HCT116 (cell line): ENCODE results near the gene PC. TPM values are rescaled to one million over a fixed set of nuclear protein-coding genes. Genes with fewer than 3 reads are reported as not detected.

ENCODE experiments used
- ATAC-seq: fragments of 200-7000 bp; cut with Tn5 transposase; 2 replicates; pipeline ENCODE4 v1.9.1; 2020; ENCODE audit warnings: mild to moderate bottlenecking, moderate library complexity
- BruUV-seq: library from RNA; stranded (reverse); fragments of 400-500 nt; replicated peaks from 2 replicates; lab custom pipeline; 2021; lab: Mats Ljungman, UMichigan
- CTCF ChIA-PET: fragments of 300-600 bp; sonication (Branson Sonifier 250); formaldehyde crosslinking; loops from one replicate; lab custom pipeline; 2021; ENCODE audit warnings: antibody characterized with exemption; lab: Charles Lee
- POLR2A ChIA-PET: fragments of 300-600, 350-600 bp; sonication (Branson Sonifier 250); formaldehyde crosslinking; loops from one replicate; lab custom pipeline; 2021; ENCODE audit warnings: antibody characterized with exemption; lab: Charles Lee
- RAD21 ChIA-PET, 2 experiments: fragments of 300-600 bp; sonication (Branson Sonifier 250); formaldehyde crosslinking; loops; one replicate each; lab custom pipeline; 2023; ENCODE audit warnings: low total read pairs in 2 of 2; ENCODE audit not compliant: uncharacterized antibody in 2 of 2, unreplicated experiment in 2 of 2, low non-redundant PET in 1 of 2; lab: Charles Lee
- DNase-seq: peaks from one replicate; pipeline ENCODE4 v3.0.0-alpha.2; 2010; ENCODE audit warnings: low read depth, low spot score
- H2AFZ ChIP-seq: fragments of 200-600 bp; shearing (Covaris generic), sonication (generic); 2 replicates; pipeline ENCODE4 v1.6.1; 2017; ENCODE audit warnings: low read depth, mixed run types, mixed read lengths, antibody characterized with exemption, low read length; ENCODE audit not compliant: poor library complexity, severe bottlenecking
- H3K27ac ChIP-seq: 2 replicates; pipeline ENCODE4 v1.5.1; 2012; ENCODE audit warnings: low read depth, low read length
- H3K27me3 ChIP-seq: fragments of 200-600 bp; sonication (generic); 2 replicates; pipeline ENCODE4 v1.6.1; 2016; ENCODE audit warnings: mixed run types, low read length, mixed read lengths; ENCODE audit not compliant: insufficient read depth
- H3K36me3 ChIP-seq, 2 experiments: fragments of 200-500 bp in 1 of 2; fragments of 200-600 bp in 1 of 2; sonication (Bioruptor generic) in 1 of 2; sonication (generic) in 1 of 2; 2 replicates each; pipeline versions ENCODE4 v1.5.1 to v1.6.1; 2014 to 2016; ENCODE audit warnings: low read length in 2 of 2, inconsistent platforms in 1 of 2, mixed read lengths in 1 of 2, mixed run types in 1 of 2; ENCODE audit not compliant: insufficient read depth in 2 of 2, control insufficient read depth in 1 of 2
- H3K4me1 ChIP-seq, 2 experiments: fragments of 200-600 bp in 1 of 2; sonication (generic) in 1 of 2; 2 replicates each; pipeline versions ENCODE4 v1.5.1 to v1.6.1; 2012 to 2017; ENCODE audit warnings: low read length in 2 of 2, inconsistent platforms in 1 of 2, mild to moderate bottlenecking in 1 of 2, mixed read lengths in 1 of 2, mixed run types in 1 of 2, moderate library complexity in 1 of 2; ENCODE audit not compliant: insufficient read depth in 2 of 2, control insufficient read depth in 1 of 2
- H3K4me2 ChIP-seq: fragments of 200-600 bp; sonication (generic); 2 replicates; pipeline ENCODE4 v1.6.1; 2017; ENCODE audit warnings: mixed run types, low read length, mixed read lengths
- H3K4me3 ChIP-seq, 2 experiments: fragments of 200-600 bp in 1 of 2; sonication (generic) in 1 of 2; replicated peaks in 1 of 2; 2 replicates each; pipeline ENCODE4 v1.5.1; 2011 to 2016; ENCODE audit warnings: low read length in 2 of 2, control low read depth in 1 of 2, low read depth in 1 of 2, mild to moderate bottlenecking in 1 of 2, mixed read lengths in 1 of 2, mixed run types in 1 of 2
- H3K79me2 ChIP-seq: fragments of 200-600 bp; sonication (generic); 2 replicates; pipeline ENCODE4 v1.6.1; 2017; ENCODE audit warnings: mild to moderate bottlenecking, mixed run types, low read length, moderate library complexity, mixed read lengths; ENCODE audit not compliant: insufficient read depth
- H3K9ac ChIP-seq: fragments of 200-600 bp; sonication (generic); 2 replicates; pipeline ENCODE4 v1.6.1; 2016; ENCODE audit warnings: low read length, mixed read lengths
- H3K9me2 ChIP-seq: fragments of 200-600 bp; sonication (generic), shearing (Covaris generic); 2 replicates; pipeline ENCODE4 v1.6.1; 2017; ENCODE audit warnings: mixed run types, mild to moderate bottlenecking, moderate library complexity; ENCODE audit not compliant: insufficient read depth
- H3K9me3 ChIP-seq, 2 experiments: fragments of 200-500 bp in 1 of 2; fragments of 200-600 bp in 1 of 2; sonication (Bioruptor generic) in 1 of 2; sonication (generic) in 1 of 2; 2 replicates each; pipeline ENCODE4 v1.6.1; 2014 to 2017; ENCODE audit warnings: low read length in 2 of 2, mixed read lengths in 2 of 2, inconsistent platforms in 1 of 2, low read depth in 1 of 2, mild to moderate bottlenecking in 1 of 2, mixed run types in 1 of 2, moderate library complexity in 1 of 2; ENCODE audit not compliant: control insufficient read depth in 1 of 2, insufficient read depth in 1 of 2
- H4K20me1 ChIP-seq: fragments of 200-600 bp; sonication (generic), shearing (Covaris generic); 2 replicates; pipeline ENCODE4 v1.6.1; 2017; ENCODE audit warnings: mixed run types, mild to moderate bottlenecking, moderate library complexity; ENCODE audit not compliant: insufficient read depth
- CEBPB ChIP-seq: IDR thresholded peaks from 2 replicates; pipeline ENCODE4 v1.6.1; 2012; ENCODE audit warnings: low read depth
- CTCF ChIP-seq, 3 experiments: fragments of 200-600 bp in 1 of 3; sonication (generic) in 1 of 3; IDR thresholded peaks in 2 of 3; conservative IDR thresholded peaks in 1 of 3; 2 replicates each; pipeline ENCODE4 v1.5.1; 2012 to 2017; ENCODE audit warnings: low read depth in 2 of 3, low read length in 2 of 3, antibody characterized with exemption in 1 of 3, borderline replicate concordance in 1 of 3, control low read depth in 1 of 3, mild to moderate bottlenecking in 1 of 3, mixed read lengths in 1 of 3, mixed run types in 1 of 3, moderate library complexity in 1 of 3; ENCODE audit not compliant: insufficient read depth in 1 of 3
- EGR1 ChIP-seq: IDR thresholded peaks from 2 replicates; pipeline ENCODE4 v1.6.1; 2012; ENCODE audit warnings: low read depth
- ELF1 ChIP-seq: IDR thresholded peaks from 2 replicates; pipeline ENCODE4 v1.6.1; 2012; ENCODE audit warnings: low read depth, borderline replicate concordance
- FOSL1 ChIP-seq: IDR thresholded peaks from 2 replicates; pipeline ENCODE4 v1.6.1; 2012; ENCODE audit warnings: low read depth
- MAX ChIP-seq: IDR thresholded peaks from 2 replicates; pipeline ENCODE4 v1.6.1; 2012
- RAD21 ChIP-seq: IDR thresholded peaks from 2 replicates; pipeline ENCODE4 v1.6.1; 2012; ENCODE audit warnings: low read depth, mild to moderate bottlenecking
- SP1 ChIP-seq: IDR thresholded peaks from 2 replicates; pipeline ENCODE4 v1.6.1; 2012; ENCODE audit warnings: low read depth
- ZBTB33 ChIP-seq: IDR thresholded peaks from 2 replicates; pipeline ENCODE4 v1.6.1; 2011; ENCODE audit warnings: mild to moderate bottlenecking, low read length, moderate library complexity; ENCODE audit not compliant: insufficient replicate concordance; ENCODE audit errors: extremely low read depth
- ZNF274 ChIP-seq: fragments of 200-500 bp; sonication (Bioruptor generic); IDR thresholded peaks from 2 replicates; pipeline ENCODE4 v1.6.1; 2014; ENCODE audit warnings: mild to moderate bottlenecking, low read depth, low read length, inconsistent platforms
- intact Hi-C: fragments of 100-400 bp; cut with micrococcal nuclease; formaldehyde crosslinking; loops from 2 replicates; pipeline ENCODE4 v1.10.0; 2022
- total RNA-seq: library from RNA; stranded (reverse); gene quantifications from one replicate; pipeline ENCODE4 v1.2.1, GENCODE V29; 2021; ENCODE audit not compliant: unreplicated experiment

The PC gene
- total RNA-seq, 1 experiment from 2014 or later = 24.1 TPM

- H3K27ac ChIP-seq = no peak overlapping the region
- no peak overlapping the region for H2AFZ ChIP-seq
- BruUV-seq = no TSS peak
- RAD21 ChIA-PET = no interaction called here
- no peaks in the 10 kb centered on the region for H4K20me1 ChIP-seq
- POLR2A ChIA-PET = no interaction called here
- no peaks in the 10 kb centered on the region for H3K9me2 ChIP-seq
- DNase-seq (no peak), ATAC-seq (no peak)
- H3K4me1 ChIP-seq = 0 out of 4 replicates have a peak, but pooled peaks cover 0 to 4% of the 10 kb centered on the region in 2 experiments
- H3K9ac ChIP-seq = no peak overlapping the region
- no peaks in the 10 kb centered on the region for H3K79me2 ChIP-seq
- no peak overlapping the region for H3K4me2 ChIP-seq
- no peaks in the 10 kb centered on the region for H3K27me3 ChIP-seq
- TF ChIP-seq CEBPB (no peak), MAX (no peak), ELF1 (no peak), CTCF (IDR thresholded peaks at IDR 0.05 in 2 of 3, conservative IDR thresholded peaks at IDR 0.05 in 1 of 3; ENCODE audit: borderline replicate concordance in 1 of 3, insufficient read depth in 1 of 3, low read depth in 2 of 3, low read length in 2 of 3) (no peak), EGR1 (no peak), FOSL1 (no peak)
- TF ChIP-seq, all 23 proteins: peak for 0
- CTCF ChIA-PET = no interaction called here
- H3K4me3 ChIP-seq = no peak overlapping the region
- no peaks in the 10 kb centered on the region for H3K36me3 ChIP-seq
- intact Hi-C loops = no loop called here
- H3K9me3 ChIP-seq = no peaks in the 10 kb centered on the region
These were observed 43.7 kb downstream of the PC start for GRCh38 chr11:66914505-66914904.

- no peak overlapping the region for H3K4me2 ChIP-seq
- no peaks in the 10 kb centered on the region for H3K9me2 ChIP-seq
- no peak overlapping the region for H3K4me3 ChIP-seq
- TF ChIP-seq ZNF274 (no peak), FOSL1 (no peak), RAD21 (no peak), CTCF (IDR thresholded peaks at IDR 0.05 in 2 of 3, conservative IDR thresholded peaks at IDR 0.05 in 1 of 3; ENCODE audit: borderline replicate concordance in 1 of 3, insufficient read depth in 1 of 3, low read depth in 2 of 3, low read length in 2 of 3) (no peak), SP1 (no peak), ZBTB33 (no peak)
- H3K27ac ChIP-seq = no peak overlapping the region
- no peak overlapping the region for H2AFZ ChIP-seq
- ChIA-PET CTCF (no interaction called here), POLR2A (no interaction called here), RAD21 (no interaction called here)
- no peaks in the 10 kb centered on the region for H3K27me3 ChIP-seq
- H3K4me1 ChIP-seq = peaks cover 4 to 6% of the 10 kb centered on the region in 2 experiments; a peak in 1 of 4 replicates
- intact Hi-C loops = no loop called here
- H3K79me2 ChIP-seq = no peaks in the 10 kb centered on the region
- DNase-seq = no peak
- no peak overlapping the region for H3K9ac ChIP-seq
- no peaks in the 10 kb centered on the region for H4K20me1 ChIP-seq
- H3K36me3 ChIP-seq = no peaks in the 10 kb centered on the region
- no peaks in the 10 kb centered on the region for H3K9me3 ChIP-seq
- ATAC-seq = no peak
- BruUV-seq = no TSS peak
These were observed 45.3 kb downstream of the PC start for GRCh38 chr11:66912911-66913310.
